GM12873 (cell line): ENCODE results near the gene DOCK11.

Experiments used
- TF ChIP-seq, protein P1 (sequence below): IDR thresholded peaks from 2 replicates; pipeline ENCODE4 v1.5.1; 2012; ENCODE audit warnings: low read depth, mild to moderate bottlenecking, moderate library complexity, low read length, control low read depth; ENCODE audit not compliant: insufficient read depth; ENCODE audit errors: missing control alignments

The DOCK11 gene

DNA sequence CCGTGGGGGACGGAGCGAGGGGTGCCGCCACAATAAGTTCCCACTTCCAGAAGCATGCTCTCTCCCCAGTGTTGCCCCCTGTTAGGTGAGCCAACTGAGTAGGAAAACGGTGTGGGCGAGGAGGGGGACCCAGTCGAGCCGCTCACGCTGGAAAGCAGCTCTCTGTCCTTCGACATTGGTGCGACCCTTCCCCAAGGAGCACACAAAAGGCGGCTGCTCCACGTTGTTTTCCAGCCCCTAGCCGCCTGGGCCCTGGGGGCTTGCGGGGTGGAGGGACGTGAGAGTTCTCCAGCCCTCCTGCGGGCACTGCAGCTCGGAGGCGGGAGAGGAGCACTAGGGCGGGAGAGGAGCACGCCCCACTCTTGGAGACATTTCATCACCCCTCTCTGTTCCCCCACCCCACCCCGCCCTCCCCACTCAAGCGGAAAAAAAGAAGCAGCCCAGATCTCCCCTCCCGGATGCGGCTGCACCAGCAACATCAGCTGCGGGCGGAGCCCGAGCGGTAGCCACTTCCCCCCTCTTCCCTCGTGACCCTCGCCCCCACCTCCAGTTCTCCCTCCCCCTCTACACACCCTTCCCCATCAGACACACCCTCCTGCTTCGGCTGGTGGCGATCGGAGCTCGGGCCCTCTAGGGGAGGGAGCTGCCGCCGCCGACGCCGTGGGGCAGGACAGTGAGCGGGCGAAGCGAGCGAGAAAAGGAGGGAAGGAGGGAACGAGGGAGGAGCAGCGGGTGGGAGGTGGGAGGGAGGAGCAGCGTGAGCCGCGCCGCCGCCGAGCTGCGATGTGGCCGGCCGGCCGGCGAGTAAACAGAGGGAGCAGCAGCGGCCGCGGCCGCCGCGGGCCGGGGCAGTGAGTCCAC, at the start of gene DOCK11:
DOCK11 (plus strand) TSS at position 755 of the 861 bp plus-strand sequence. CDS start 157 bp downstream, outside the sequence.
- TF ChIP-seq, protein P1, sequence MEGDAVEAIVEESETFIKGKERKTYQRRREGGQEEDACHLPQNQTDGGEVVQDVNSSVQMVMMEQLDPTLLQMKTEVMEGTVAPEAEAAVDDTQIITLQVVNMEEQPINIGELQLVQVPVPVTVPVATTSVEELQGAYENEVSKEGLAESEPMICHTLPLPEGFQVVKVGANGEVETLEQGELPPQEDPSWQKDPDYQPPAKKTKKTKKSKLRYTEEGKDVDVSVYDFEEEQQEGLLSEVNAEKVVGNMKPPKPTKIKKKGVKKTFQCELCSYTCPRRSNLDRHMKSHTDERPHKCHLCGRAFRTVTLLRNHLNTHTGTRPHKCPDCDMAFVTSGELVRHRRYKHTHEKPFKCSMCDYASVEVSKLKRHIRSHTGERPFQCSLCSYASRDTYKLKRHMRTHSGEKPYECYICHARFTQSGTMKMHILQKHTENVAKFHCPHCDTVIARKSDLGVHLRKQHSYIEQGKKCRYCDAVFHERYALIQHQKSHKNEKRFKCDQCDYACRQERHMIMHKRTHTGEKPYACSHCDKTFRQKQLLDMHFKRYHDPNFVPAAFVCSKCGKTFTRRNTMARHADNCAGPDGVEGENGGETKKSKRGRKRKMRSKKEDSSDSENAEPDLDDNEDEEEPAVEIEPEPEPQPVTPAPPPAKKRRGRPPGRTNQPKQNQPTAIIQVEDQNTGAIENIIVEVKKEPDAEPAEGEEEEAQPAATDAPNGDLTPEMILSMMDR, result no peak

DNA sequence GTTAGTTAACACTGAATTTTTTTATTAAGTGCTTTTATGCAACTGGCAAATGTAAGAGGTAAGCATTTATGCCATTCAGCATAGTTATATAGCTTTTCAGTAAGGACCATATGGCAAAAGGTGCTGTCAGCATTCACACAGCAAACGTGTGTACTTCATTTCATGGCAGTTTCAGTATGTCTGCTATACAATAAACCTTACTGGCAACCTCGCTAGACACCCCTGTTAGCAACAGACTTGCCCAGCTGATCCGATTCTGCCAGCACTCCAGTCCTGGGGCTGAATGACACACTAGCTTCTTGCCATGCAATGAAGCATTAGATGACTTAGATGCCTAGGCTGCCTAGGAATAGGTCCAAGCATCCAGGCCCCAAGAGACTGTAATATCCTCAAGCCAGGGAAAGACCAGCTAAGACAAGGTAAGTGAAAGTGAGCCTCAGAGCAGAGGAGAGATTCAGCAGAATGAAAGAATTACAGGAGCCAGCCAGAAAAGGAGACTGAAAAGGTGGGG, 47.3 kb upstream of the DOCK11 start:
- TF ChIP-seq, protein P1, result no peak

DNA sequence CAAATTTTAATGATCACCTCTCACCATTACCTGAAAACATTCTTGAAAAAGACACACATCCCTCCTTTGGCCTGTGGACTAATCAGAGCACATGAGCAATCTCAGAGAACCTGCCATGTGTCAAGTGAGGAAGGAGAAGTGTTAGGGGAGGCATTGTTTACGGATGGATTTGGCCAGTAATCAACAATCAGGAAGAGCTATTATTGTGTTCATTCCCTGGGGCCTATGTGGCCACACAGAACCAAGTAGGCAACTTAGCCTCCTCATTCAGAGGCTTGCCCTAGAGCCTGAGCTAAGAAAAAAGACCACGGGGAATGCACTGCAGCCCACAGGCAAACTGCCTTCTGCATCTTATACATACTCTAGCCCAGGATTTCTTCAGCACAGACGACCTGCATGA, 40.6 kb upstream of the DOCK11 start:
- TF ChIP-seq, protein P1, result no peak

DNA sequence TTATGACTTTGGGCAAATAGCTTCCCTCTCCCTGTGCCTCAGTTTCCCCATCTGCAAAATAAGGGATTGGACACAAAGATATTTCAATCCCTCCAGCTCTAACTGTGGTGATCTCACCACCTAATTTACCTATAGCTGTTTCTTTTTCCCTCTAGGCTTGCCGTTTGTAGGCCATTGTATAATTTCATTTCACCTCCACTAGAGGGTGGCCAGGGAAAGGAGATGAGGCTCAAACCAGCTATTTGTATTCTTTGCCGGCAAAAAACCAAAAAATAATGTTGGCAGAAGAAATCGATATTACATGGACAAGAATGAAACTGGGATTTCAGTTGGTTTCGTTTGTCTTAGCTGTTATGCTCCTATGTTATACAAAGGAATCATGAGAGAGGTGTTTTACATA, 36.1 kb upstream of the DOCK11 start:
- TF ChIP-seq, protein P1, result peak; percentile 48

DNA sequence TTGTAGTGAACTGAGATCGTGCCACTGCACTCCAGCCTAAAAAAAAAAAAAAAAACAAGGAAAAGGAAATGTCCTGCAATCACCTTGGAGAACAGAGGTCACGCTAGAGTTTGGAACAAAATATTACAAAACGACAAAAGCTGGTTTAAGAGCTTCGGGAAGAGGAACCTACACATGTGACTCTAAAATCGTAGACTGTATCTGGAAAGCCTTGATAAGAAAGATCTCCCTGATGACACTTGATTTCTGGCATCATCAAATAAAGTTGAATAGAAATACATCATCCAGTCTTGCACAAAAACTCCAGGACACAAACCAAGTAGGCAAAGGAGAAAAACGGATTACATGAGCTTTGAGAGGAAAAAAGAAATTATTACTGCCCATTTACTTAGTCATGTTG, 31.1 kb upstream of the DOCK11 start:
- TF ChIP-seq, protein P1, result no peak

DNA sequence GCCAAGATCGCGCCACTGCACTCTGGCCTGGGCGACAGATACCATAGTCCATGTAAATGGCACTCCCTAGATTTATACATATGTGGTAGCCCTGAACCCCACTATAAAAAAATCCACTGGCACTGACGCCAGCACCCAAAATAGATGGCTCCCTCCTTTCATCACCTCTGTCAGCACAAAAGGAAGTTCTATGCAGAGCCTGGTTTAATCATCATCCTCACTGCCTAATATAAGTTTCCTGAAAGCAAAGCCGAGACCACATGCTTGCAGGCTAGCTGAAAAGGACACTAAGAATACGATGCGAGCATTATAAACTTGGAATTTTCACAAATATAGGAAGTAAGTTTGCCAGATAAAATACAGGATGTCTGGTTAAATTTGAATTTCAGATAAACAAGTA, 27.5 kb upstream of the DOCK11 start:
- TF ChIP-seq, protein P1, result no peak

DNA sequence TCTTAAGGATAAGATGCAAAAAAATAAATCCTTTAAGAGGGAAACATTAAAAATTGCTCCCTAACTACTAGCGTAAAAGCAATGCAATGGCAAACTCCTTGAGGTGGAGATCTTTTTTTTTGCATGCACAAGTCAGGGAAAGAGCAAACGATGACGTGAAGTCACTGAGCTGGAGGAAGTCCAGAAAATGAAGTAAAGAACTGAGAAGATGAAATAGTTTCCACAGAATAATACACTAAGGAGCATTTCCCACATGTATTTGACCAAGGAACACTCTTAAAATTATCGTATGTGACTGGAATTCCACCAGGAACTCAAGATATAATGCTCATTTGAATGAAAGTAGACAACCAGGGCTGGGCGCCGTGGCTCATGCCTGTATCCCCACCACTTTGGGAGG, 21.0 kb upstream of the DOCK11 start:
- TF ChIP-seq, protein P1, result no peak
